GM23248 (cell line): ENCODE measurements around the gene OLFM1. TPM values are rescaled to one million over a fixed set of nuclear protein-coding genes. Genes with fewer than 3 reads are reported as not detected.
A peak's percentile ranks its signal among the peaks of the same experiment; 100 is the strongest.

ENCODE experiments used
- DNase-seq: peaks from one replicate; pipeline ENCODE4 v3.0.0-alpha.2; 2015
- H2AFZ ChIP-seq: fragments of 200-600 bp; sonication (generic); 2 replicates; pipeline ENCODE4 v1.6.1; 2016; ENCODE audit warnings: antibody characterized with exemption
- H3F3A ChIP-seq: fragments of 200-600 bp; sonication (generic); 2 replicates; pipeline ENCODE4 v1.6.1; 2016; ENCODE audit warnings: mild to moderate bottlenecking, antibody characterized with exemption, mixed run types; ENCODE audit not compliant: insufficient read depth
- H3K27ac ChIP-seq: fragments of 200-600 bp; sonication (generic); 2 replicates; pipeline ENCODE4 v1.5.1; 2016; ENCODE audit warnings: mild to moderate bottlenecking
- H3K27me3 ChIP-seq: fragments of 200-600 bp; sonication (generic); replicated peaks from 2 replicates; pipeline ENCODE4 v1.6.1; 2016; ENCODE audit warnings: mild to moderate bottlenecking; ENCODE audit not compliant: insufficient read depth
- H3K36me3 ChIP-seq: fragments of 200-600 bp; sonication (generic); 2 replicates; pipeline ENCODE4 v1.6.1; 2016; ENCODE audit warnings: low read depth, mild to moderate bottlenecking
- H3K4me1 ChIP-seq: fragments of 200-600 bp; sonication (generic); 2 replicates; pipeline ENCODE4 v1.6.1; 2016; ENCODE audit warnings: mild to moderate bottlenecking; ENCODE audit not compliant: insufficient read depth
- H3K4me2 ChIP-seq: fragments of 200-600 bp; sonication (generic); one replicate; pipeline ENCODE4 v1.6.1; 2016; ENCODE audit warnings: mild to moderate bottlenecking; ENCODE audit not compliant: unreplicated experiment
- H3K4me3 ChIP-seq: fragments of 200-600 bp; sonication (generic); 2 replicates; pipeline ENCODE4 v1.5.1; 2016; ENCODE audit warnings: mild to moderate bottlenecking
- H3K79me2 ChIP-seq: fragments of 200-600 bp; sonication (generic); 2 replicates; pipeline ENCODE4 v1.6.1; 2016; ENCODE audit warnings: mild to moderate bottlenecking; ENCODE audit not compliant: insufficient read depth
- H3K9ac ChIP-seq: fragments of 200-600 bp; sonication (generic); 2 replicates; pipeline ENCODE4 v1.6.1; 2016; ENCODE audit warnings: mild to moderate bottlenecking
- H3K9me2 ChIP-seq: fragments of 200-600 bp; sonication (generic); 2 replicates; pipeline ENCODE4 v1.6.1; 2016; ENCODE audit warnings: mixed run types, mild to moderate bottlenecking, moderate library complexity; ENCODE audit not compliant: insufficient read depth
- H3K9me3 ChIP-seq: fragments of 200-600 bp; sonication (generic); one replicate; pipeline ENCODE4 v1.6.1; 2017; ENCODE audit warnings: low read depth
- H4K20me1 ChIP-seq: fragments of 200-600 bp; sonication (generic); 2 replicates; pipeline ENCODE4 v1.6.0; 2016; ENCODE audit not compliant: insufficient read depth
- EZH2 ChIP-seq: fragments of 200-600 bp; sonication (generic); IDR thresholded peaks from 2 replicates; pipeline ENCODE4 v1.6.1; 2018; ENCODE audit warnings: antibody characterized with exemption, mild to moderate bottlenecking; ENCODE audit not compliant: insufficient read depth, poor library complexity, severe bottlenecking
- EZH2phosphoT487 ChIP-seq: fragments of 200-600 bp; sonication (generic); IDR thresholded peaks from 2 replicates; pipeline ENCODE4 v1.6.1; 2018; ENCODE audit warnings: antibody characterized with exemption, moderate library complexity, mild to moderate bottlenecking, low read depth; ENCODE audit not compliant: insufficient read depth
- WGBS, 2 experiments: methylation state at CpG; one replicate each; pipeline ENCODE4 v1.1.6; 2015 to 2017; ENCODE audit warnings: low lambda C conversion rate in 2 of 2, low coverage in 1 of 2; ENCODE audit errors: missing lambda C conversion rate in 2 of 2; 5-methylcytosine and 5-hydroxymethylcytosine counted together
- in situ Hi-C: fragments of 300-500 bp; cut with MboI; formaldehyde crosslinking; loops from 2 replicates; pipeline ENCODE4 v1.15.0; 2020
- polyA plus RNA-seq: library from polyadenylated mRNA; unstranded; fragments of >200 nt; fragmentation: Nextera tagmentation; extraction: Ambion mirVana; gene quantifications from 2 replicates; pipeline ENCODE4 v1.2.1, GENCODE V29; 2016
- total RNA-seq: library from RNA; depleted of rRNA; stranded (reverse); fragments of >200 nt; shearing (Covaris generic); gene quantifications from 2 replicates; pipeline ENCODE4 v1.2.3, GENCODE V29; 2014

Gene OLFM1
- total and polyA plus RNA-seq, 2 experiments from 2014 or later, result 17.0 to 31.4 TPM

- no peaks in the 10 kb centered on the region for H3K9me2 ChIP-seq
- H3K9ac ChIP-seq, result no peak overlapping the region
- H3K36me3 ChIP-seq, result no peaks in the 10 kb centered on the region
- H4K20me1 ChIP-seq, result no peaks in the 10 kb centered on the region
- 16 to 22% methylated on average over 13 to 34 of the region's 45 CpGs for WGBS, 2 experiments
- TF ChIP-seq EZH2phosphoT487, result no peak
- peak; percentile 67 for TF ChIP-seq EZH2
- no peaks in the 10 kb centered on the region for H3K9me3 ChIP-seq
- H3F3A ChIP-seq, result no peaks in the 10 kb centered on the region
- in situ Hi-C loops, result loop anchor here (10.0 kb wide), 2 partner anchors 256 to 316 kb away; no protein-coding TSS in a partner anchor
- H2AFZ ChIP-seq, result no peak overlapping the region
- no peak for DNase-seq
- no peaks in the 10 kb centered on the region for H3K79me2 ChIP-seq
- H3K4me3 ChIP-seq, result peak overlapping the region; percentile 59
- peak overlapping the region; percentile 28 for H3K4me2 ChIP-seq
- 0 out of 2 replicates have a peak, but pooled peaks cover 5% of the 10 kb centered on the region for H3K4me1 ChIP-seq
- H3K27ac ChIP-seq, result no peak overlapping the region
- H3K27me3 ChIP-seq, result peaks cover 10% of the 10 kb centered on the region
Observed at GRCh38 chr9:135088348-135088978, 995 bp downstream of the OLFM1 start.

GRCh38 chr9:135088979-135089847 lies 1.7 kb downstream of the OLFM1 start:
- no peak overlapping the region for H2AFZ ChIP-seq
- H3K9ac ChIP-seq, result no peak overlapping the region
- H3K9me3 ChIP-seq, result no peaks in the 10 kb centered on the region
- no peaks in the 10 kb centered on the region for H3K79me2 ChIP-seq
- no peak overlapping the region for H3K4me2 ChIP-seq
- TF ChIP-seq EZH2phosphoT487 (no peak), EZH2 (no peak)
- H3K27ac ChIP-seq, result no peak overlapping the region
- no peak for DNase-seq
- H3F3A ChIP-seq, result no peaks in the 10 kb centered on the region
- WGBS, 2 experiments, result 82 to 86% methylated on average over 30 to 35 of the region's 35 CpGs
- no peak overlapping the region for H3K4me3 ChIP-seq
- in situ Hi-C loops, result loop anchor here (10.0 kb wide), 2 partner anchors 256 to 316 kb away; no protein-coding TSS in a partner anchor
- H3K27me3 ChIP-seq, result peaks cover 10% of the 10 kb centered on the region
- H3K9me2 ChIP-seq, result no peaks in the 10 kb centered on the region
- no peaks in the 10 kb centered on the region for H3K36me3 ChIP-seq
- 0 out of 2 replicates have a peak, but pooled peaks cover 5% of the 10 kb centered on the region for H3K4me1 ChIP-seq
- H4K20me1 ChIP-seq, result no peaks in the 10 kb centered on the region

- H3K9ac ChIP-seq, result no peak overlapping the region
- no peak for DNase-seq
- no peaks in the 10 kb centered on the region for H3K9me3 ChIP-seq
- no peaks in the 10 kb centered on the region for H4K20me1 ChIP-seq
- H3K27me3 ChIP-seq, result peaks cover 10% of the 10 kb centered on the region
- TF ChIP-seq EZH2phosphoT487 (no peak), EZH2 (no peak)
- no peak overlapping the region for H3K4me2 ChIP-seq
- no peaks in the 10 kb centered on the region for H3K36me3 ChIP-seq
- WGBS, 2 experiments, result 93 to 100% methylated on average over 5 to 7 of the region's 7 CpGs
- no peak overlapping the region for H3K4me3 ChIP-seq
- in situ Hi-C loops, result no loop called here
- 0 out of 2 replicates have a peak, but pooled peaks cover 5% of the 10 kb centered on the region for H3K4me1 ChIP-seq
- H3F3A ChIP-seq, result no peaks in the 10 kb centered on the region
- H3K79me2 ChIP-seq, result no peaks in the 10 kb centered on the region
- H3K27ac ChIP-seq, result no peak overlapping the region
- no peak overlapping the region for H2AFZ ChIP-seq
- no peaks in the 10 kb centered on the region for H3K9me2 ChIP-seq
Observed at GRCh38 chr9:135090081-135090480, 2.6 kb downstream of the OLFM1 start.

GRCh38 chr9:135090547-135090946 lies 3.1 kb downstream of the OLFM1 start:
- Histone ChIP-seq H2AFZ (no peak overlapping the region), H3K27me3 (peaks cover 10% of the 10 kb centered on the region), H3K9me3 (no peaks in the 10 kb centered on the region), H3K9ac (no peak overlapping the region), H3K4me1 (0 out of 2 replicates have a peak, but pooled peaks cover 5% of the 10 kb centered on the region), H3K9me2 (no peaks in the 10 kb centered on the region), H3K4me3 (no peak overlapping the region), H3K27ac (no peak overlapping the region), H3K36me3 (no peaks in the 10 kb centered on the region), H3K79me2 (no peaks in the 10 kb centered on the region), H3F3A (no peaks in the 10 kb centered on the region), H3K4me2 (no peak overlapping the region), H4K20me1 (no peaks in the 10 kb centered on the region)
- DNase-seq, result peak; percentile 16
- WGBS, 2 experiments, result 79 to 86% methylated on average over 5 of the region's 5 CpGs
- TF ChIP-seq EZH2phosphoT487 (no peak), EZH2 (no peak)
- in situ Hi-C loops, result no loop called here
